ENCODE data around the gene TIGD1. TPM values are rescaled to one million over a fixed set of nuclear protein-coding genes. Genes with fewer than 3 reads are reported as not detected.

Gene TIGD1
- total RNA-seq, 1 donor from 2014 or later: 12.0 TPM

DNA sequence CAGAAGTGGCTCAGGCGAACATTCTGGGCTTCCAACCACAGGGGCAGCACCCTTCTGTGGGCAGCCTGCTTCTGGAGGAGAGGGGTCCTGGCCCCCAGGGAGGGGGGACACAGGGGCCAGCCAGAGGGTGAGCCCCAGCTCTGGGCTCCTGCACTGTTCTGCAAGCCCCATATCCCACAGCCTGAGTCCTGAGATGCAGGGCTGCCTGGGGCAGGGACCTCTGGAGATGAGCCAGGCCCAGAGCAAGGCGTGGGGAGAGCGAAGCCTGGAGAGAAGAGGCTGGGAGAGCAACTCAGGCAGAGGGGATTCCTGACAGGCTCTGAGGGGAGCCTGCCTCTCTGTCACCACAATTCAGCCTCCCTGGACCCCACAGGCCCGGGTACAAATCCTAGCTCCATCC, 43.6 kb downstream of the TIGD1 start:
- H3K4me3 Mint-ChIP-seq (ENCODE audit: low read depth): no peak overlapping the region
- no peaks in the 10 kb centered on the region for H3K9me3 Mint-ChIP-seq (ENCODE audit: low read depth)
- TF ChIP-seq, protein P1, sequence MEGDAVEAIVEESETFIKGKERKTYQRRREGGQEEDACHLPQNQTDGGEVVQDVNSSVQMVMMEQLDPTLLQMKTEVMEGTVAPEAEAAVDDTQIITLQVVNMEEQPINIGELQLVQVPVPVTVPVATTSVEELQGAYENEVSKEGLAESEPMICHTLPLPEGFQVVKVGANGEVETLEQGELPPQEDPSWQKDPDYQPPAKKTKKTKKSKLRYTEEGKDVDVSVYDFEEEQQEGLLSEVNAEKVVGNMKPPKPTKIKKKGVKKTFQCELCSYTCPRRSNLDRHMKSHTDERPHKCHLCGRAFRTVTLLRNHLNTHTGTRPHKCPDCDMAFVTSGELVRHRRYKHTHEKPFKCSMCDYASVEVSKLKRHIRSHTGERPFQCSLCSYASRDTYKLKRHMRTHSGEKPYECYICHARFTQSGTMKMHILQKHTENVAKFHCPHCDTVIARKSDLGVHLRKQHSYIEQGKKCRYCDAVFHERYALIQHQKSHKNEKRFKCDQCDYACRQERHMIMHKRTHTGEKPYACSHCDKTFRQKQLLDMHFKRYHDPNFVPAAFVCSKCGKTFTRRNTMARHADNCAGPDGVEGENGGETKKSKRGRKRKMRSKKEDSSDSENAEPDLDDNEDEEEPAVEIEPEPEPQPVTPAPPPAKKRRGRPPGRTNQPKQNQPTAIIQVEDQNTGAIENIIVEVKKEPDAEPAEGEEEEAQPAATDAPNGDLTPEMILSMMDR (IDR thresholded peaks at IDR 0.05; ENCODE audit: unreplicated experiment): no peak
- peaks cover 4% of the 10 kb centered on the region for H3K4me1 Mint-ChIP-seq (ENCODE audit: low read depth)
- H3K27me3 Mint-ChIP-seq: peaks cover 48% of the 10 kb centered on the region
- H3K36me3 Mint-ChIP-seq (ENCODE audit: insufficient read depth): no peaks in the 10 kb centered on the region
- no peak overlapping the region for H3K27ac Mint-ChIP-seq
- no peak for DNase-seq (ENCODE audit: low spot score, unreplicated experiment)

DNA sequence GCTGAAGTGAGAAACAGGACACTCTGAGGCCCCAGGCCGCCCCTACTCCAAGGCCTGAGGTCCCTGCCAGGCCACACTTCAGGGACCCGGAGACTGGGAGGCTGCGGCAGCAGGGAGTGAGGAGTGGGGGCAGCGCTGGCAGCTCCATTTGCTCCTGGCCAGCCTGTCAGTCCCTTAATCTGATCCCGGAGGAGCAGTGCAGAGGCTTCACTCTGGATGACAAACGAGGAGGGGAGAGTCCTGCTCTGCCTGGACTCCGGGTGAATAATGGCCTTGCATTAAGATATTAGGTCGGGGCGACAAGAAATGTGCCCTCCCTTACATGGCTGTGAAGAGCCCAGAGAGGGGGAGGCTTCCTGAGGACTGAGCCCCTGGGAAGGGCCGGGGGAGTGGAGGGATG, 44.5 kb downstream of the TIGD1 start:
- DNase-seq (ENCODE audit: low spot score, unreplicated experiment): no peak
- peaks cover 48% of the 10 kb centered on the region for H3K27me3 Mint-ChIP-seq
- H3K36me3 Mint-ChIP-seq (ENCODE audit: insufficient read depth): no peaks in the 10 kb centered on the region
- H3K27ac Mint-ChIP-seq: no peak overlapping the region
- H3K4me1 Mint-ChIP-seq (ENCODE audit: low read depth): peaks cover 4% of the 10 kb centered on the region
- TF ChIP-seq, protein P1 (IDR thresholded peaks at IDR 0.05; ENCODE audit: unreplicated experiment): no peak
- no peak overlapping the region for H3K4me3 Mint-ChIP-seq (ENCODE audit: low read depth)
- no peaks in the 10 kb centered on the region for H3K9me3 Mint-ChIP-seq (ENCODE audit: low read depth)

DNA sequence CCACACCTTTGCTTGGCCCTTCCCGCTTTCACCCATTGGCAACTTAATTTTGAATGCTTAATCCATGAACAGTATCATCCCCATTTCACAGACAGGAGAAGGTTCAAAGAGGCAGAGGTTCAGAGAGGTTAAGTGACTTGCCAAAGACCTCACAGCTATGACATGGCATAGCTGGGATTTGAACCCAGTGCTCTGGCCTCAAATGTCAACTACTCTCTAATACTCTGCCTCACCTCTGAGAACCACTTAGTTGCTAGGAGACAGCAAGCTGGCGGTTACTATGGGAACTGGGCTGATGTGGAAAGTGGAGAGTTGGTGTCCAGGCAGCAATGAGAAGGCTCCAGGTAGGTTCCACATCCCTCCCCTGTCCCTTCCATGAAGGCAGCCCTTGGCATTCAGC, 45.9 kb downstream of the TIGD1 start:
- Mint-ChIP-seq H3K4me1 (ENCODE audit: low read depth) (peaks cover 4% of the 10 kb centered on the region), H3K27me3 (peaks cover 57% of the 10 kb centered on the region), H3K27ac (no peak overlapping the region), H3K9me3 (ENCODE audit: low read depth) (no peaks in the 10 kb centered on the region), H3K36me3 (ENCODE audit: insufficient read depth) (no peaks in the 10 kb centered on the region), H3K4me3 (ENCODE audit: low read depth) (peak overlapping the region; percentile 30)
- no peak for DNase-seq (ENCODE audit: low spot score, unreplicated experiment)
- TF ChIP-seq, protein P1 (IDR thresholded peaks at IDR 0.05; ENCODE audit: unreplicated experiment): no peak

DNA sequence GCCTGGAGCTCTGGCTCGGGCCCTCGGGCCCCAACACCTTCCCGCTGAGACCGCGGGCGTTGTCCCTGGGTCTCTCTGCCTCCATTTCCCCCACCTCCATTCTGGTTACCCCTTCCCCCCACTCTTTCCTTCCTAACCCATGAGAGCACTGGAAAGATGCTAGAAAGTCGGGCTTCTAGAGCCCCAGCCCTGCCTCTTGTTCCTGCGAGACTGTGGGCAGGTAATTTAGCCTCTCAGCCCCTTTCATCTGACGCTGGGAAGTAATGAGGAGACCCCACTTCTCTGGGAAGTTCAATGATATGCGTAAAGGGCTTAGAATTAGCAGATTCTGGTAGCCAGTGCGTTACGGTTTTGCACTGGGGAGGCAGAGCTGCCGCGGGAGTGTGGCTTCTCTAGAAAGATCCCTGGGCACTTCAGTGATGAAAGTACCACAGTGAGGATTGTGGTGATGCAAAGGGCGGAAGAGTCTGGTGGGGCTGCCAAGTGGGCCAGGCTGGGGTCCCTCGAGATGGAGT, 46.5 kb downstream of the TIGD1 start:
- TF ChIP-seq, protein P1 (IDR thresholded peaks at IDR 0.05; ENCODE audit: unreplicated experiment): no peak
- DNase-seq (ENCODE audit: low spot score, unreplicated experiment): no peak
- peak overlapping the region; percentile 60 for H3K4me3 Mint-ChIP-seq (ENCODE audit: low read depth)
- no peaks in the 10 kb centered on the region for H3K36me3 Mint-ChIP-seq (ENCODE audit: insufficient read depth)
- H3K9me3 Mint-ChIP-seq (ENCODE audit: low read depth): no peaks in the 10 kb centered on the region
- H3K4me1 Mint-ChIP-seq (ENCODE audit: low read depth): peaks cover 4% of the 10 kb centered on the region
- H3K27ac Mint-ChIP-seq: no peak overlapping the region
- H3K27me3 Mint-ChIP-seq: peaks cover 60% of the 10 kb centered on the region

DNA sequence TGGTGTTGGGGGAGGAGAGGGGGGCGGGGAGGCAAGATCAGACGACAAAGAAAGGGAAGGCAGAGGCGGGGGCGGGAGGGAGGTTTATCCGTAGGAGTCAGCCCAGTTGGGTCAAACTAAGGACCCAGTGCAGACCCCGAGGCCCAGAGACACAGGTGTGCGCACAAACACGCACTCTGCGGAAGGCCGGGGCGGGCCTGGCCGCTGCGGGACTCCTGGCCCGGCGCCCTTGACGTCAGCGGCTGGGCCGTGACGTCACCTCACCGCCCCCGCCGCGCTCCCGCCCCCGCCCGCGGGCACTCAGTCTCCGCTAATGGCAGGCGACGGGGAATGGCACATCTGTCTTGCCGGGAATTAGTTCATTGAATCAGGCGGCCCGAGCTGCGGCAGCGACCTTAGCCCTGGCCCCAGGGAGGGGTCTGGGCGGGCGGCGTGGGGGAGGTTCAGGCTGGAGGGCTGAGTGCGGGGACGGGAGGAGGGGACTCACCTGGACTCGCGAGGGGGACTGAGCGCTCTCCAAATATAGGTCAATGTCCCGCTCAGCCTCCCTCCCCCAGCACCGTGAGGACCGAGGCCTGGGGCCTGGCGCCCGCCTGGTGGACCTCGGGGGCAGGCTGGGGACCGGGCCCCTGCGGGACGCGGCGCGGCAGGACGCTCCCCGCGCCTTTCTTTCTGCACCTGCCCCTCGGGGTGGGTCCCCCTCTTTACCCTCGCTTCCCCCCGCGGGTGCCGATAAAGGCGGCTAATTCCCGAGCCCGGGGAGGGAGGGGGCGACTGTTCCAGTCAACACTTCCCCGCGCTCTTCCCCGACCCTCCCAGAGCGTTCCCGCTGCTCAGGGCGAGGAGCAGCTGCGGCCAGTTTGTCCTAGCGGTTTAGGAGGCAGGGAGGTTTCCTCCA, 47.2 kb downstream of the TIGD1 start:
- Mint-ChIP-seq H3K36me3 (ENCODE audit: insufficient read depth) (no peaks in the 10 kb centered on the region), H3K4me3 (ENCODE audit: low read depth) (peak overlapping the region; percentile 74), H3K27me3 (peaks cover 66% of the 10 kb centered on the region), H3K4me1 (ENCODE audit: low read depth) (peaks cover 4% of the 10 kb centered on the region), H3K27ac (no peak overlapping the region), H3K9me3 (ENCODE audit: low read depth) (no peaks in the 10 kb centered on the region)
- TF ChIP-seq, protein P1 (IDR thresholded peaks at IDR 0.05; ENCODE audit: unreplicated experiment): no peak
- no peak for DNase-seq (ENCODE audit: low spot score, unreplicated experiment)

Measured in progenitor cell of endocrine pancreas (in vitro differentiated cells).